ENCODE data around the gene PTTG1IP. TPM values are rescaled to one million over a fixed set of nuclear protein-coding genes. Genes with fewer than 3 reads are reported as not detected.

PTTG1IP gene
- total and polyA plus RNA-seq, 2 donors (not counting 1 experiment from before 2014, with no cell fraction given), result 30.7 to 58.6 TPM

DNA sequence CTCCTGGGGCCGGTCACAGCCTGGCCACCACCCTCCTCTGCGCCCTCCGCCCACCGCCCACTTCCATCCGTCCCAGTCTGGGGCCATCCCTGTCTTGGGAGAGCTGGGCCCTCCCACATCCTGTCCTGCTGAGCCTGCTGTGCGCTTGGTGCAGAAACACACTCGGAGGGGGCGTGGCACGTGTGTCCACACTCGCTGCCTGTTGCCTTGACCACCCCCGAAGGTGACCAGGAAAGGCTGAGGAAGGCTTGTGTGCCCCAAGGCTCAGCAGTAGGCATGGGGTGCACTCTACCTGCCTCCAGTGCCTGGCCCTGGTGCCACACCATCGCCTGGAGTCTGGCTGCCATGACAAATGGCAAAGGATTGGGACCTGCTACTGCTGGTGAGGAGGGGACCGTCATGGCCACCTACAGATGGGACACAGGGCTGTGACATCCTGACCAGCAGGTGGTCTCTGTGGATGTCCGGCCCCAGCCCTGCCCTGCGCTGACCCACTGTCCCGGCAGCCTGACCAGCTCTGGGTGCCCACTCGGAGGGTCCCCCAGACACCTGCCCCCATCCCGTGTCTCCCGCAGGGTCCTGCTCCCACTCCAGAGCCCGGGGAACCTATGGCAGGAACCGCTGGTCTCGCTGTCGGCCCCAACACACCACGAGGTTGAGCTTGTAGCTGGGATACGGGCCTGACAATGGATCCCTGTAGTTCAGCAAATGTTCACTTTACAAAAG lies 23.2 kb upstream of the PTTG1IP start:
- H3K4me1 Mint-ChIP-seq, result peaks cover 27% of the 10 kb centered on the region
- H3K27ac Mint-ChIP-seq, result no peak overlapping the region
- no peak overlapping the region for H3K27ac ChIP-seq (ENCODE audit: low read length in 2 of 2)
- no peaks in the 10 kb centered on the region for H3K27me3 ChIP-seq (replicated peaks in 1 of 4; ENCODE audit: control extremely low read depth in 1 of 4, control insufficient read depth in 3 of 4, insufficient read depth in 4 of 4, low read length in 3 of 4)
- H3K9me3 Mint-ChIP-seq (ENCODE audit: insufficient read depth), result no peaks in the 10 kb centered on the region
- POLR2A ChIA-PET, result interaction anchor here (1.2 kb wide), 1 partner anchor 35 kb away, joined by 4 read pairs; no protein-coding TSS in a partner anchor
- peaks cover 0 to 3% (median 0%) of the 10 kb centered on the region in 3 donors for H3K9me3 ChIP-seq (ENCODE audit: control extremely low read depth in 1 of 3, control insufficient read depth in 2 of 3, insufficient read depth in 1 of 3, low read length in 2 of 3)
- WGBS (ENCODE audit: insufficient coverage), result 96% methylated on average over 25 of the region's 25 CpGs
- DNase-seq (no peak), ATAC-seq (ENCODE audit: low read depth) (no peak)
- H3K4me3 ChIP-seq (ENCODE audit: control extremely low read depth in 1 of 5, extremely low read depth in 1 of 5, insufficient read depth in 1 of 5, low read depth in 2 of 5, low read length in 4 of 5), result no peak overlapping the region
- intact Hi-C loops (cut with micrococcal nuclease), result no loop called here
- H3K4me1 ChIP-seq (ENCODE audit: control insufficient read depth in 2 of 2, insufficient read depth in 2 of 2, low read length in 2 of 2), result peaks cover 3 to 18% of the 10 kb centered on the region in 2 donors
- TF ChIP-seq EZH2 (IDR thresholded peaks at IDR 0.05; ENCODE audit: borderline replicate concordance, insufficient read depth, low read depth, low read length, poor library complexity, severe bottlenecking), result no peak
- TF ChIP-seq, protein P1, sequence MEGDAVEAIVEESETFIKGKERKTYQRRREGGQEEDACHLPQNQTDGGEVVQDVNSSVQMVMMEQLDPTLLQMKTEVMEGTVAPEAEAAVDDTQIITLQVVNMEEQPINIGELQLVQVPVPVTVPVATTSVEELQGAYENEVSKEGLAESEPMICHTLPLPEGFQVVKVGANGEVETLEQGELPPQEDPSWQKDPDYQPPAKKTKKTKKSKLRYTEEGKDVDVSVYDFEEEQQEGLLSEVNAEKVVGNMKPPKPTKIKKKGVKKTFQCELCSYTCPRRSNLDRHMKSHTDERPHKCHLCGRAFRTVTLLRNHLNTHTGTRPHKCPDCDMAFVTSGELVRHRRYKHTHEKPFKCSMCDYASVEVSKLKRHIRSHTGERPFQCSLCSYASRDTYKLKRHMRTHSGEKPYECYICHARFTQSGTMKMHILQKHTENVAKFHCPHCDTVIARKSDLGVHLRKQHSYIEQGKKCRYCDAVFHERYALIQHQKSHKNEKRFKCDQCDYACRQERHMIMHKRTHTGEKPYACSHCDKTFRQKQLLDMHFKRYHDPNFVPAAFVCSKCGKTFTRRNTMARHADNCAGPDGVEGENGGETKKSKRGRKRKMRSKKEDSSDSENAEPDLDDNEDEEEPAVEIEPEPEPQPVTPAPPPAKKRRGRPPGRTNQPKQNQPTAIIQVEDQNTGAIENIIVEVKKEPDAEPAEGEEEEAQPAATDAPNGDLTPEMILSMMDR (IDR thresholded peaks at IDR 0.05), result no peak
- H3K4me2 ChIP-seq (replicated peaks; ENCODE audit: low read depth, low read length, poor library complexity, severe bottlenecking), result no peak overlapping the region
- peaks cover under 1 to 59% of the 10 kb centered on the region in 2 experiments for H3K36me3 ChIP-seq (replicated peaks in 1 of 2; ENCODE audit: control extremely low read depth in 1 of 2, control insufficient read depth in 1 of 2, extremely low read depth in 1 of 2, insufficient read depth in 2 of 2, low read length in 1 of 2)
- peaks cover 9% of the 10 kb centered on the region for H3K79me2 ChIP-seq (ENCODE audit: control insufficient read depth, insufficient read depth, low read length)
- H2AFZ ChIP-seq (ENCODE audit: insufficient read depth, low read depth, low read length, poor library complexity, severe bottlenecking), result no peak overlapping the region
- CTCF ChIA-PET, result interaction anchor here (12.5 kb wide), 1 partner anchor 34 kb away, joined by 204 read pairs; no protein-coding TSS in a partner anchor
- H3K9ac ChIP-seq (ENCODE audit: low read length), result no peak overlapping the region
- peaks cover 39% of the 10 kb centered on the region for H4K20me1 ChIP-seq (ENCODE audit: control insufficient read depth, insufficient read depth, low read length, poor library complexity, severe bottlenecking)
- H3K27me3 Mint-ChIP-seq, result no peaks in the 10 kb centered on the region
- H3K4me3 Mint-ChIP-seq, result no peak overlapping the region

DNA sequence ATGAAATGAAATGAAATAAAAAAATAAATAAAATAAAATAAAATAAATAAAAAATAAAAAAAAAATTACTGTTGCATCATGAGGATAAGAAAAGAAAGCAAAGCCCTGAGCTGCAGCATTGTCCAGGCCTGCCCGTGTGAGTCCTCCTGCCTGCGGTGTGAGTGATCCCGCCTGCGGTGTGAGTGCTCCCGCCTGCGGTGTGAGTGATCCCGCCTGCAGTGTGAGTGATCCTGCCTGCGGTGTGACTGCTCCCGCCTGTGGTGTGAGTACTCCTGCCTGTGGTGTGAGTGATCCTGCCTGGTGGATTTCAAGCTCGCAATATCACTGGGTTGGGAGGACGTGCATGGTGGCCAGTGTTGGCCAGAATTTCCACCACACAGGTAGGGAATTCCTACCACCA lies 22.4 kb upstream of the PTTG1IP start:
- intact Hi-C loops (cut with micrococcal nuclease), result no loop called here
- peaks cover 27% of the 10 kb centered on the region for H3K4me1 Mint-ChIP-seq
- no peak for ATAC-seq (ENCODE audit: low read depth)

More for the DNA sequence above, 22.4 kb upstream of the PTTG1IP start:
- Histone ChIP-seq H3K4me2 (replicated peaks; ENCODE audit: low read depth, low read length, poor library complexity, severe bottlenecking) (no peak overlapping the region), H3K9ac (ENCODE audit: low read length) (no peak overlapping the region), H3K9me3 (ENCODE audit: control extremely low read depth in 1 of 3, control insufficient read depth in 2 of 3, insufficient read depth in 1 of 3, low read length in 2 of 3) (peaks cover 0 to 3% (median 0%) of the 10 kb centered on the region in 3 donors), H3K4me3 (ENCODE audit: control extremely low read depth in 1 of 5, extremely low read depth in 1 of 5, insufficient read depth in 1 of 5, low read depth in 2 of 5, low read length in 4 of 5) (no peak overlapping the region), H3K79me2 (ENCODE audit: control insufficient read depth, insufficient read depth, low read length) (peaks cover 15% of the 10 kb centered on the region), H3K27me3 (replicated peaks in 1 of 4; ENCODE audit: control extremely low read depth in 1 of 4, control insufficient read depth in 3 of 4, insufficient read depth in 4 of 4, low read length in 3 of 4) (no peaks in the 10 kb centered on the region), H3K4me1 (ENCODE audit: control insufficient read depth in 2 of 2, insufficient read depth in 2 of 2, low read length in 2 of 2) (peaks cover 3 to 18% of the 10 kb centered on the region in 2 donors), H4K20me1 (ENCODE audit: control insufficient read depth, insufficient read depth, low read length, poor library complexity, severe bottlenecking) (peaks cover 39% of the 10 kb centered on the region), H3K27ac (ENCODE audit: low read length in 2 of 2) (no peak overlapping the region), H2AFZ (ENCODE audit: insufficient read depth, low read depth, low read length, poor library complexity, severe bottlenecking) (no peak overlapping the region), H3K36me3 (replicated peaks in 1 of 2; ENCODE audit: control extremely low read depth in 1 of 2, control insufficient read depth in 1 of 2, extremely low read depth in 1 of 2, insufficient read depth in 2 of 2, low read length in 1 of 2) (peaks cover 0 to 59% of the 10 kb centered on the region in 2 experiments)
- TF ChIP-seq EZH2 (IDR thresholded peaks at IDR 0.05; ENCODE audit: borderline replicate concordance, insufficient read depth, low read depth, low read length, poor library complexity, severe bottlenecking), result no peak
- TF ChIP-seq, protein P1 (IDR thresholded peaks at IDR 0.05), result no peak
- H3K9me3 Mint-ChIP-seq (ENCODE audit: insufficient read depth), result no peaks in the 10 kb centered on the region
- no peak overlapping the region for H3K4me3 Mint-ChIP-seq
- ChIA-PET POLR2A (interaction anchor here (0.6 kb wide), 2 partner anchors 18 to 880 kb away, joined by 3 to 4 read pairs; no protein-coding TSS in a partner anchor), CTCF (interaction anchor here (0.7 to 12.5 kb wide), 6 partner anchors 15 to 242 kb away, joined by 3 to 204 read pairs (median 8); partner anchors contain the start of genes ITGB2 and UBE2G2)
- no peak overlapping the region for H3K27ac Mint-ChIP-seq
- no peak for DNase-seq
- over 99% methylated on average over 9 of the region's 11 CpGs for WGBS (ENCODE audit: insufficient coverage)
- H3K27me3 Mint-ChIP-seq, result no peaks in the 10 kb centered on the region
